ENCODE data around the gene XYLB.

XYLB gene

DNA sequence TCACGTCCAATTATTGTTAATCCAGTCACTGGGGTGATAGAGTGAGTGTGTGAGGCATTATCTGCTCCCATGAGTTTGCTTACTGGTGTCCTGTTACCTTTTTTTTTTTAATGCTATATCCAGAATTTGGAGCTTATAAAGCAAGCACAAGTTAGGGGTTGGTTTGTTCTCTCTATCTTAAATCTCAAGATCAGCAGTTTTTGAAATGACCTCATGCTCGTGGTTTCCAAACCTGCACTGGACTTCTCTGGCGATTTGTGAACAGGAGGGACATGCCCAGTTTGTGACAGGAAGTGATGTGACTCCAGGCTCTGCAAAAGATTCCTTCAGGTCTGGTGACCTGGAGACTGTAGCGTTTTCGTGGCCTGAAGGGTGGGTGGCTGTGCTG, 25.6 kb downstream of the XYLB start:
- DNase-seq (ENCODE audit: extremely low read depth, low read depth), result no peak
- TF ChIP-seq CTCF (IDR thresholded peaks at IDR 0.05; ENCODE audit: low read depth, low read length), result no peak

GRCh38 chr3:38374221-38374620, 27.6 kb downstream of the XYLB start:
- no peak for DNase-seq (ENCODE audit: extremely low read depth, low read depth)
- TF ChIP-seq CTCF (IDR thresholded peaks at IDR 0.05; ENCODE audit: low read depth, low read length), result no peak

GRCh38 chr3:38375072-38375471, 28.5 kb downstream of the XYLB start:
- DNase-seq (ENCODE audit: extremely low read depth, low read depth), result no peak
- no peak for TF ChIP-seq CTCF (IDR thresholded peaks at IDR 0.05; ENCODE audit: low read depth, low read length)

DNA sequence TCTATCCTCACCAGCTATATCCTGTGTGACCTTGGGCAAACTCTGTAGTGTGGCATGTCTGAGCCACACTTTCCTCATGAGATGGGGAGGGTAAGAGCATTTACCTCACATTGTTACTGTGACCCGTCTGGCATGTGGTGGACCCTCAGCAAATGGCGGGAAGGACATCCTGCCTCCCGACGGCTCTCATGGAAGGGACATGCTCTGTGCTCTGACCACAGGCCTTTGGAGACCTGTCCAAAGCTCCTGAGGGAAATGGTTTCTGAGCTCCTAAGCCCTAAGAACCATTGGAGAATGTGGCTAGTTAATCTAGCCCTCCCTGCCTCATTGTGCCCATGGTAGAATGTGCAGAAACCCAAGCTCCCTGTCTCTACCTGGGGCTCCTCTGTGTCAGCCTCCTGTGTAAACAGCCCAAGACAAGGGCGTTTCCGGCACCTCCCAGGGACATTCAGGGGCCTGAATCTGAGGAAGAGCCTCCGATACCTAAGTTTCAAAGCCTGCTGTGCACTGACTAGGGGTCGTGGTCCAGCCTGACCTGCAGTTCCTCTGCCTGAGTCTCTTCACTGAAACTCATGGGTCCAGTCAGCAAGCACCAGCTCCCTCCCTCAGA, 29.0 kb downstream of the XYLB start:
- TF ChIP-seq CTCF (IDR thresholded peaks at IDR 0.05; ENCODE audit: low read depth, low read length), result no peak
- DNase-seq (ENCODE audit: extremely low read depth, low read depth), result no peak

DNA sequence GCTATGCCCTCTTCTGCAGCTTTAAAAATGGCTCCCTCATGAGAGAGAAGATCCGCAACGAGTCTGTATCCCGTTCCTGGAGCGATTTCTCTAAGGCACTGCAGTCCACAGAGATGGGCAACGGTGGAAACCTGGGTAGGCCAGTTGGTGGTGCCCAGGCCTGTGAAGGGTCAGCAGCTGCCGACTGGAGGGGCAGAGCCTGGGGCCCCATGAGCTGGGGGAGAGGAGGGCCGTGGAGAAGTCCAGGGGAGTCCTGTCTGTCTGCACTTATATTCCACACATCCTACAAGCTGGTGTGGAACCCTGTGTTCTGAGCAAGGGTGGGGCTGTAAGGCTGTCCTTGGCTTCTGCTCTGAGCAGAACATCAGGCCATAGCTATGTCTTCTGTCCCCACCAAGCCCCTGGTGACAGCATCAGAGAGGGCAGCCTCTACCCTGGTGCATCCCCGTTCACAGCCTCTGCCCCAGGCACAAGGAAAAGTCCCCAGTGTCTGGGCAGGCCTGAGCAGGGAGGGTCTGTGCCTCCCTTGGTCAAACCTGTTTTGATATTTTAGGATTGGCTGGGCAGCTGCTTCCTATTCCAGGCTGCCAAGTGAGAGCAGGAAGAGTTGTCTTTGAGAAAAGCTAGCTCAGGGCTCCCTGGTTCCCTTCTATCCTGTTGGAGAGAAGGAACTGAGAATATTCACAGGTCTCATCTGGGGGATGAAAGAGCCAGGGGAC, 29.7 kb downstream of the XYLB start:
- TF ChIP-seq CTCF (IDR thresholded peaks at IDR 0.05; ENCODE audit: low read depth, low read length), result no peak
- no peak for DNase-seq (ENCODE audit: extremely low read depth, low read depth)

DNA sequence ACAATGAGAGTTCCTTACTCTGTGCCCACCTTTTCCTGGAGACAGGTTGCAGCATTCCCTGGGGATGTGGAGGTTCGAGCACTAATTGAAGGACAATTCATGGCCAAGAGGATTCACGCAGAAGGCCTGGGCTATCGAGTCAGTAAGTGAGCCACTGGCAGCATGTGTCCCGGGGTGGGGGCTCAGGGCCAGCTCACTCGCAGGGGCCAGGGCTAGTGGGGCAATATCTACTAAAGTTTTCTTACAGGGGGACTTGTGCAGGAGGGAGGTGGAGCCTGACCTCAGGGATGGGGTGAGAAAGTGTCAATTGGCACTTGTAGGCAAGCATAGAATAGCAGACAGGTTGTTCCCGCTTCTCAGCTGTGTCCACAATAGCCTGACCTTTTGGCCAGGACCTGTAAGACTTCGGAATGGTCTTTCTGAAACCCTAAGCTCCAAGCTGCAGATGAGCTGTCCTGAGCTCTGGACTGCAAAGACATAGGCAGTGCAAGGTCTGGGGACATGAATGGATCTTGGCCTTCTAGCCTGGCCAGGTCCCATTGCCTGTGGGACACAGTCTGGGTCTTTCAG, 32.7 kb downstream of the XYLB start:
- no peak for TF ChIP-seq CTCF (IDR thresholded peaks at IDR 0.05; ENCODE audit: low read depth, low read length)
- DNase-seq (ENCODE audit: extremely low read depth, low read depth), result no peak

GRCh38 chr3:38382506-38383080, 36.0 kb downstream of the XYLB start:
- no peak for TF ChIP-seq CTCF (IDR thresholded peaks at IDR 0.05; ENCODE audit: low read depth, low read length)

More at GRCh38 chr3:38382506-38383080, 36.0 kb downstream of the XYLB start:
- DNase-seq (ENCODE audit: extremely low read depth, low read depth), result no peak

Measured in AG09319 (cell line).